Activated effector memory CD4-positive, alpha-beta T cell treated with Interleukin-2 at 50 U/mL for 16 hours (primary cell): ENCODE data around the gene PHRF1.
"Not testable (repeated sequence)": the region's sequence is repeated elsewhere in the genome, so short reads cannot be mapped to it uniquely, and the experiment has no call there.

ENCODE experiments used
- DNase-seq: peaks from one replicate; pipeline ENCODE4 v3.0.0-alpha.2; 2020

PHRF1 gene

DNA sequence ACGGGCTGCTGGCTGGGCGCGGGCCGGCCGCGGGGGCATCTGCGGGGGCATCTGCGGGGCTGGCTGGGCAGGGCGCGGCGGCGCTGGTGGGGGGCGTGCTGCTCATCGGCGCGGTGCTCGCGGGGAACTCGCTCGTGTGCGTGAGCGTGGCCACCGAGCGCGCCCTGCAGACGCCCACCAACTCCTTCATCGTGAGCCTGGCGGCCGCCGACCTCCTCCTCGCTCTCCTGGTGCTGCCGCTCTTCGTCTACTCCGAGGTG lies 61.0 kb downstream of the PHRF1 start:
- no peak for DNase-seq

DNA sequence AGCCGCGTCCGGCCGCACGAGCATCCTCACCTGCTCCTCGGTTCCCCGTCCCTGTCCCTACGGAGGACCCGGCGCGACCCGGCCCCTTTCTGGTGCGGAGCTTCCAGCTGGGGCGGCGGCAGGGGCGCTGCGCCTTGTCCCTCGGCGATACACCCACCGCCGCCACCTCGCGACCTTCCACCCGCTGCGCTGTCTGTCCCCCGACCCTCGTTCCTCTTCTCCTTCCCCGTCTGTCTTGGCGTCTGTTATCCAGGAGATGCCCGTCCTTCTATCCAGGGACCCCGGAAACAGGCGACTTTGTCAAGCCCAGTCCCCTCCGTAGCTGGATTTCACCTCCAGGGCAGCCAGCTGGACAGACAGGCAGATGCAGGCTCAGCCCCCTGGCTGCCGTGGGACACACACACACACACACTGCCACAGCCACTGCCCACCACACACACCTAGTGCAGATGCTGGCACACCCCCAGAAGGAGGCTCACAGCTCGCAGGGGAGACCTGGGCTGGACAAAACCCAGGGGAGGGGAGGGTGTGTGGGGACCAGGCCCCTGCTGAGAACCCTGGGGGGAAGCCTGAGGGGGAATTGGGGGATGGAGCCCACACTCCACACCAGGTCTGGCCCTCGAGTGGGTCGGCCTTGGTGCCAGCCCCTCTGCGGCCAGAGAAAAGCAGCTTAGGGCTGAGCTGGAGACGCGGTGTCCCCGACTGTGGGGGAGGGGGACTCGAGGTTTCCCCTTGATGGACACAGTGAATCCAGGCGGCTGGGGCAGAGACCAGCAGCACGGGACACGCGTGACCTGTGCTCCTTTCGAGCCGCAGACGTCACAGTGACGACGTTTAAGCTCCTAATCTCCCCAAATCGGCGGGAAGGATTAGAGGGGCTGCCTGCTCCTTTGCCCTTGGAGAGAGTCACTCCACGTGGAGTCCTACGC lies 61.6 kb downstream of the PHRF1 start:
- DNase-seq = no peak

DNA sequence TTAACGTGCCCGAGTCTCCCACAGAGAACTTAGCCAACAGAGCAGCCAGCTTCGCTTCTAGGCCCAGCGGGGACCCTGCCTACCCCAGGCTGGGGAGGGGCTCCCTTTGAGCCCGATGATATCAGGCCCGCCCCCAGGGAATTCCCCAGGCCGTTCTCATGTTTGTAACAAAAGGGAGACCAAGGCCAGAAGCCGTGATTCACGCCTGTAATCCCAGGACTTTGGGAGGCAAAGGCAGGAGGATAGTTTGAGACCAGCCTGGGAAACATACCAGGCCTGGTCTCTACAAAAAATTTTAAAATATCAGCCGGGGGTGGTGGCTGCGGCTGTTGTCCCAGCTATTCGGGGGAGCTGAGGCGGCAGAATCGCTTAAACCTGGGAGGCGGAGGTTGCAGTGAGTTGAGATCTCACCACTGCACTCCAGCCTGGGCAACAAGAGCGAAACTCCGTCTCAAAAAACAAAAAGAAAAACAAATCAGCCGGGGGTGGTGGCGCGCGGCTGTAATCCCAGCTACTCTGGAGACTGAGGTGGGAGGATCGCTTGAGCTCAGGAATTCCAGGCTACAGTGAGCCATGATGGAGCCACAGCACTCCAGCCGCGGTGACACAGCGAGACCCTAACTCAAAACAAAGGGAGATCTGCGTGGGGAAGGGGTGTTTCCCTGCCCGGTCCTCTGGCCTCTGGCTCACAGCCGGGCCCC lies 62.5 kb downstream of the PHRF1 start:
- DNase-seq = no peak

DNA sequence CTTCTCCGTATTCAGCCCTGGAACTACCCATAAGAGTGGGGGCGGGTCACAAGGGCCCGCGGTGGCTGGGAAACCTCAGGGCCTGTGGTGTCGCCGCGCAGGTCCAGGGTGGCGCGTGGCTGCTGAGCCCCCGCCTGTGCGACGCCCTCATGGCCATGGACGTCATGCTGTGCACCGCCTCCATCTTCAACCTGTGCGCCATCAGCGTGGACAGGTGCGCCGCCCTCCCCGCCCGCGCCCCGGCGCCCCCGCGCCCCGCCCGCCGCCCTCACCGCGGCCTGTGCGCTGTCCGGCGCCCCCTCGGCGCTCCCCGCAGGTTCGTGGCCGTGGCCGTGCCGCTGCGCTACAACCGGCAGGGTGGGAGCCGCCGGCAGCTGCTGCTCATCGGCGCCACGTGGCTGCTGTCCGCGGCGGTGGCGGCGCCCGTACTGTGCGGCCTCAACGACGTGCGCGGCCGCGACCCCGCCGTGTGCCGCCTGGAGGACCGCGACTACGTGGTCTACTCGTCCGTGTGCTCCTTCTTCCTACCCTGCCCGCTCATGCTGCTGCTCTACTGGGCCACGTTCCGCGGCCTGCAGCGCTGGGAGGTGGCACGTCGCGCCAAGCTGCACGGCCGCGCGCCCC lies 63.2 kb downstream of the PHRF1 start:
- no peak for DNase-seq

DNA sequence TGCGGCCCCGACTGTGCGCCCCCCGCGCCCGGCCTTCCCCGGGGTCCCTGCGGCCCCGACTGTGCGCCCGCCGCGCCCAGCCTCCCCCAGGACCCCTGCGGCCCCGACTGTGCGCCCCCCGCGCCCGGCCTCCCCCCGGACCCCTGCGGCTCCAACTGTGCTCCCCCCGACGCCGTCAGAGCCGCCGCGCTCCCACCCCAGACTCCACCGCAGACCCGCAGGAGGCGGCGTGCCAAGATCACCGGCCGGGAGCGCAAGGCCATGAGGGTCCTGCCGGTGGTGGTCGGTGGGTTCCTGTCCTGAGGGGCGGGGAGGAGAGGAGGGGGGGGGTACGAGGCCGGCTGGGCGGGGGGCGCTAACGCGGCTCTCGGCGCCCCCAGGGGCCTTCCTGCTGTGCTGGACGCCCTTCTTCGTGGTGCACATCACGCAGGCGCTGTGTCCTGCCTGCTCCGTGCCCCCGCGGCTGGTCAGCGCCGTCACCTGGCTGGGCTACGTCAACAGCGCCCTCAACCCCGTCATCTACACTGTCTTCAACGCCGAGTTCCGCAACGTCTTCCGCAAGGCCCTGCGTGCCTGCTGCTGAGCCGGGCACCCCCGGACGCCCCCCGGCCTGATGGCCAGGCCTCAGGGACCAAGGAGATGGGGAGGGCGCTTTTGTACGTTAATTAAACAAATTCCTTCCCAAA lies 63.9 kb downstream of the PHRF1 start:
- DNase-seq = no peak

DNA sequence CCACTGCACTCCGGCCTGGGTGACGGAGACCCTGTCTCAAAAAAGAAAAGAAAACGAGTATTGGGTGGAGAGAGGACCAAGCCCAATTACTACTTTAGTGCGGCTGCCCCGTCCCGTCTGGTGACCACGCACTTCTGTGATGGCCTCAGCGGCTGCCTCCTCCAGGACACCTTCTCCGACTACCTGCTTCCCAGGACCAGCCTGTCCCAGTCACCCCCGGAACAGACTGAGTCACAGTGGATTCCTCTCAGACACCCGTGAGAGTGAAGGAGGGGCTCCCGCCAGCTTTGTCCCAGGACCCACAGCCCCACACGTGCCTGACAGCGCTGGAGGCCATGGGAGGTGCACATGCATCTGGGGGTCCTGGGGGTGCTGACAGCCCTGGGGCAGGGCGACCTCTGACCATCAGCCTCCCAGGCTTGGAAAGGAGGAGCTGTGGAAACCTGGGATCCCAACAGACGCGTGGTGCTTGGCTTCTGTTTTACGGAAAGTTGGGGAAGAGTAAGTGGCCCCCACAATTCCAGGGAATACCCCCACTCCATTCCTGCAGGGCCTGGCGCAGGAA lies 65.6 kb downstream of the PHRF1 start:
- DNase-seq = no peak

DNA sequence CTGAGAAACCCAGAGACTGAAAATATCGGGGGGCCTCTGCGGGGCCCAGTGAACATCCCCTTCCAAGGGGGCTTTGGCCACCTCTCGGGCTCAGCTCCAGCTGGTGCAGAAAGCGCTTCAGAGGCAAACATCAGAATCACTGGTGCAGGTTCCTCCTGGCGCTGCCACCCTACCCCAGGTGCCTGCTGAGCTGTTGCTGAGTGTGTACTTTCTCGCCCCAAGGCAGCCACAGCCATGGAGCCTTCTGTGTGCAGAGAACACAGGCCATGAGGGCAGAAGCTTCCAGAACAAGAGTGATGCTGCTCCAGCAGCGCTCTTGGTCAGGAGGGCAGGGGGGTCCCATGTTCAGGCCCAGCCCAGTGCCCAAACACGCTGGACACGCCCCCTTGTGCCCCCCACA lies 67.1 kb downstream of the PHRF1 start:
- no peak for DNase-seq

DNA sequence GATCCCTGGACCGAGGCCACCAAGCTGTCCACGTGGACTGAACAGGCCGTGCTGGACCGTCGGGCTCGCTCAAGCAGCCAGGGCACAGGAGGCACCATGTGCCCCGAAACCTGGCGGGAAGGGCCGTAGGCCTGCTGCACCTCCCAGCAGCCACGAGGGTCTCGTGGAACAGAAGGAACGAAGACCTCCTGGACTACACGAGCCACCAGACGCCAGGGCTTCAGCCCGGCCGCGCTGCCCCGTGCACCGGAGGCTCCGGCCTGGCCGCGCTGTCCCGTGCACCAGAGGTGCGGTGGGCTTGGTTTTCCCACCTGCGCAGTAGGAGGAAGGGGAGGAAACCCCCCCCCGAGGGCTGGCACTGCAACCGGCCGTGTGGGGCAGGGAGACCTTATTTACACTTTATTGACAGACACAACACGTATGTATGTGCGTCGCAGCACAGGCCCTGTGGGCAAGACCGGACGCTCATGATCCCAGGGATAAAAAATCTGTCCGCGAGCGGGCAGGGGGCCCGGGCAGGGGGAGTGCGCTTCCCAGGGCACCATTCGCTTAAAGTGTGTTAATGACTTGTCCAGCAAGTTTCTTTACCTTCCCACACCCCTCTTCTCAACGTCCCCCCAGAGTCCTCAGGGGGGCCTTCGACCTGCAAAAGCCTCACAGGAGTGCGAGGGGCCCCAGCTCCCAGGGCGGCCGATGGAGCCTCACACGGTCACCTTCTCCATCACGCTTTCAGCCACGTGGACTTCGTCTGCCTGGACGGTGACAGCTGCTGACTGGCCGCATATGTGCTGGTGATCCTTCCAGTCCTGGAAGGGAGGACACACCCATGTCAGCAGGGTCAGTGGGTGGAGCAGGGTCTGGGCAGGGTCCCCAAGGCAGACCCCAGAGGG lies 67.8 kb downstream of the PHRF1 start:
- DNase-seq = no peak

DNA sequence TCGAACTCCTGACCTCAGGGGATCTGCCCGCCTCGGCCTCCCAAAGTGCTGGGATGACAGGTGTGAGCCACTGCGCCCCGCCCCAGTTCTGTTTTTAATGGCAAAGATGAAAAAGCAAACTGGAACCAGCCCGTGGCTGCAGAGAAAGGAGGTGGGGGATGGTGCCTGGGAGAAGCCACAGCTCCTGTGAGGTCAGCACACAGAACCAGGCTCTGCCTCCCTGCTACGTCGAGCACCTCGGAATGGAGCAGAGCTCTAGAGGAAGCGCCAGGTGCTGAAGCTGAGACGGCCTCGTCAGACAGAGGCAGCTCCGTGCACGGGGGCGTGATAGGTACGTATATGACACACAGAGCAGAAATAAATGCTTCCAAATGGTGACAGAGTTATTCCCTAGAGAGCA lies 69.3 kb downstream of the PHRF1 start:
- no peak for DNase-seq

DNA sequence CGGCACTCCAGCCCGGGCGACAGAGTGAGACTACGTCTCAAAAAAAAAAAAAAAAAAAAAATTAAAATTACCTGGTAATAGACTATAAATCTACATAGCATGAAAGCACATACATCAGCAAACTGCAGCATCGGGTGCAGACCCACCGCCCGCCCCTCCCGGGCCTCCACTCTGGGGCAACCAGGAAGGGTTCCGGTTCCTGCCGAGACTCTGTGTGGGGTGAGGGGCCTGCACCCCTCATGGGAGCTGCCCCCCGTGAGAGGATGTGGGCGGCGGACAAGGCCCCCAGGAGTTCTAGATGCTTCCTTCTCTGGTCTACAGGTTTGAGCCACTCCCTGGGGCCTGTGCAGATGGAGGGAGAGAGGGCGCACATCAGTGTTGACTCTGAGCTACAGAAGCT lies 69.9 kb downstream of the PHRF1 start:
- DNase-seq = no peak

DNA sequence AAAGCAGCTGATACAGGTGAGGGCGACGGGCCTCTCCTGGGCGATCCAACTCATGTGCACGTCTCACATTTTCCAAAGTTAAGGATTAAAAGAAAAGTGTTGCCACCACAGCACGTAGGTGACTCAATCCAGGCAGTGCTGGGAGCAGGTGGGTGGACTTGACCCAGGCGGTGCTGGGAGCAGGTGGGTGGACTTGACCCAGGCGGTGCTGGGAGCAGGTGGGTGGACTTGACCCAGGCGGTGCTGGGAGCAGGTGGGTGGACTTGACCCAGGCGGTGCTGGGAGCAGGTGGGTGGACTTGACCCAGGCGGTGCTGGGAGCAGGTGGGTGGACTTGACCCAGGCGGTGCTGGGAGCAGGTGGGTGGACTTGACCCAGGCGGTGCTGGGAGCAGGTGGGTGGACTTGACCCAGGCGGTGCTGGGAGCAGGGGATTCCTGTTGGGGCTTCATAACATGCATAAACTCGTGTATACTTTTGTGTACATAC lies 71.4 kb downstream of the PHRF1 start:
- DNase-seq = not testable (repeated sequence)

DNA sequence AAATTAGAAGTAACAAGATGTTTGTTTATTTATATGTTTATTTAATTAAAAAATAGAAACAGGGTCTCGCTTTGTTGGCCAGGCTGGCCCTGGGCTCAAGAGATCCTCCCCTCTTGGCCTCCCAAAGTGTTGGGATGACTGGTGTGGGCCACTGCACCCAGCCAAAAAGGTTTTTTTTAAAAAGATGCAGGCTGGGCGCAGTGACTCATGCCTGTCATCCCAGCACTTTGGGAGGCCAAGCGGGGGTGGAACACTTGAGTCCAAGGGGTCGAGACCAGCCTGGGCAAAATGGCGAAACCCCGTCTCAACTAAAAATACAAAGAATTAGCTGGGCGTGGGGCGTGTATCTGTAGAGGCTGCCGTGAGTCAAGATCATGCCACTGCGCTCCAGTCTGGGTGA lies 74.2 kb downstream of the PHRF1 start:
- DNase-seq = no peak

DNA sequence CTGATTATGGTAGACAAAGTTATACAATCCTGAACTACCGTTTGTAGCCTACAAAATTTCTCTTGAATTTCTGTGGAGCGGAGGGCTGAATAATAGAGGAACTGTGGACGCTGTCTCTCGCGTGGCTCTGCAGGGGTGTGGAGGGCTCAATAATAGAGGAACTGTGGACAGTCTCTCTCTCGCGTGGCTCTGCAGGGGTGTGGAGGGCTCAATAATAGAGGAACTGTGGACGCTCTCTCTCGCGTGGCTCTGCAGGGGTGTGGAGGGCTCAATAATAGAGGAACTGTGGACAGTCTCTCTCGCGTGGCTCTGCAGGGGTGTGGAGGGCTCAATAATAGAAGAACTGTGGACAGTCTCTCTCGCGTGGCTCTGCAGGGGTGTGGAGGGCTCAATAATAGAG lies 76.9 kb downstream of the PHRF1 start:
- DNase-seq = not testable (repeated sequence)

DNA sequence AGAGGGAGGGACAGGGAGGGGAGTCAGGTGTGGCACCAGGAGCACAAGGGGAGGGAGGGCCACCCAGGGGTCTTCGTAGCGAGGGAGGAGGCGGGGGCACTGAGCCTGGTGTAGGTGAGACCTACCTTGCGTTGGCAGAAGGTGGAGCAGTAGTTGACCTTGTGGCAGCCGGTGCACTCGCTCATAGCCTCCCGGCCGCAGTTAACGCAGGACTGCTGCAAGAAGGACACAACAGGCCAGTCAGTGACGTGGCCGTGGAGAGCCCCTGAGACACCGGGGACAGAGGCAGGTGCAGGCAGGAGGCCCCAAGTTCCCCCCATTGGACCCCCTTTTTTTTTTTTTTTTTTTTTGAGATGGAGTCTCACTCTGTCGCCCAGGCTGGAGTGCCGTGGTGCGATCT lies 77.6 kb downstream of the PHRF1 start:
- no peak for DNase-seq

DNA sequence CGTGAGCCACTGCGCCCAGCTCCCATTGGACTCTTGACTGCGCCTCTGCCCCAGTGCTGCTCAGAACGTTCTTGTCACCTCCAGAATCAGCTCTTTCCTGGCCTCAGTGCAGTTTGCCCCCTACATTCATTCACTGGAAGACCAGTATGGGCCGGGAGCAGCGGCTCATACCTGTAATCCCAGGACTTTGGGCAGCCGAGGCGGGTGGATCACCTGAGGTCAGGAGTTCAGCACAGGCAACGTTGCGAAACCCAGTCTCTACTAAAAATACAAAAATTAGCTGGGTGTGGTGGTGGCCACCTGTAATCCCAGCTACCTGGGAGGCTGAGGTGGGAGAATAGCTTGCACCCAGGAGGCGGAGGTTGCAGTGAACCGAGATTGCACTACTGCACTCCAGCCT lies 78.2 kb downstream of the PHRF1 start:
- DNase-seq = not testable (repeated sequence)

DNA sequence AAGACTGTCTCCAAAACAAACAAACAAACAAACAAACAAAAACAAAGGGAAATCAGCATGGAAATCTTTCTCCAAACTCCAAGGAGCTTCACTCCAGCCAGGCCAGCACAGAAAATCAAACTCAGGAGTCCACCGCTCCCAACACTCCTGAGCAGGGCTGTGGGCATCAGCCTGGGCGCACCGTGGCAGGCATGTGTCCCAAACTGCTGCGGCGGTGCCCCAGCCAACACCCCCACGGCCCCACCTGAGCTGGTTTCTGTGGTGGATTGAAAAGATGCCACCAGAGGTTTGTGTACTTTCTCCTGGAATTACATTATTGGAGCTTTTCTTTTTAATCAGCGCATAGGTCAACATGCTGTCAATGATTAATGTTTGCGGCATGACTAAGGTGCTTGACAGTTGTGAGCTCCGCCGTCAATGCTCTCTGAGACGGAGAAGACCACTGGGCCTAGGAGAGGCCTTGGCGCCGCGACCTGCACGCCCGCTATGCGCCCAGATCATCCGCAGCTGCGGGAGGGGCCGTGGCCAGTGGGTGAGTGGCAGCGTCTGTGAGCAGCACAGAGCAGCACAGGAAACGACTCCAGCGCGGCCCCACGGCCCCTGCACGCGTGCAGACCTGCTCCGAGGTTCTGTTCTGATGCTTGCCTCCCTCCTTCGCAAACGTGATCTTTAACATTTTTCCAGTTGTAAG lies 78.9 kb downstream of the PHRF1 start:
- DNase-seq = no peak

DNA sequence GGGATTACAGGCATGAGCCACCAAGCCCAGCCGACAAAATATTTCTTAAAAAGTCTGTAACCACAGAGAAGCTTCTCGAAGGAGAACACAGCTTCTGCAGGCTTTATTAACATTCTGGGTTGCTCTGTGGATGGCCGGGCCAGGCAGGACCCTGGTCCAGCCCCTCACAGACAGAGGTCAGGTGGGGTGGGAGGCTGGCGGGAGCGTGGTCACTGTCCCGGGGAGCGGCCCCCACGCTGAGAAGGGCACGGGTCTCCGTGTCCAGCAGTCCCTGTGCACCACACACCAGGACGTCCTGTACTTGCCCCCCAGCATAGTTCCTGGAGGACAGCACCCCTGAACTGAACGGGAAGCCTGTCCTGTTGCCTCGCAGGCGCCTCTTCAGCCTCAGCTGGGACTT lies 80.2 kb downstream of the PHRF1 start:
- DNase-seq = no peak

DNA sequence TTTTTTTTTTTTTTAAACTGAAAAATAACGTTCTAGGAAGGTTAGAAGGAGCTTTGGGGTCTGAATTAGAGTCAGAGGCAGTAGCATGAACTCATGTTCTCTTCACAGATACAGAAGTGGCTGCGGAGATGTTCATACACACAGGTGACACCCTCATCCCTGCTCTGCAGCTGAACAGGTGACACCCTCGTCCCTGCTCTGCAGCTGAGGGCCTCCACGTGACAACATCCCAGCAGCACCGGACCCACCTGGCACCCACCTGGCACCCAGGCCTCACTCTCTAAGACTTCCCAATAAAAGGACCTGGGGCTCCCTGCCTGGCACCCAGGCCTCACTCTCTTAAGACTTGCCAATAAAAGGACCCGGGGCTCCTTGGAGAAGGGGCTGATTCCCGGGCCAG lies 80.6 kb downstream of the PHRF1 start:
- no peak for DNase-seq

DNA sequence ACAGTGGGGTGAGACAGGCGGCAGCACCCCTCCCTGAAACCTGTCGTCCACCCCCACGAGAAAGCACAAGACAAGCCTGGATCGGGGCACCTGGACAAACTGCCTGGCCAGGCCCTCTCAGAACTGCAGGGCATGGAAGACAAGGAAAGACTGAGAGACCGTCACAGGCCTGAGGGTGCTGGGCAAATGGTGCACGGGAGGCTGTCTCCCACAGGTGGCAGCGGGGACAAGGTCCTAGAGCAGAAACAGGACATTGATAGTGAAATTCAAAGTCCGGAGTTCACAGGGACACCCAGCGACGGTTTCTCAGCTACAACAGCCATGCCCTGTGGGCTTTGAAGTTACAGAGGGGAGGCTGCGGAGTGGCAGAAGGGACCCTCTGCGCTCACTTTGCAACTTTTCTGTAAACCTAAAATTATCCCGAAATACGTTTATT lies 81.4 kb downstream of the PHRF1 start:
- no peak for DNase-seq

DNA sequence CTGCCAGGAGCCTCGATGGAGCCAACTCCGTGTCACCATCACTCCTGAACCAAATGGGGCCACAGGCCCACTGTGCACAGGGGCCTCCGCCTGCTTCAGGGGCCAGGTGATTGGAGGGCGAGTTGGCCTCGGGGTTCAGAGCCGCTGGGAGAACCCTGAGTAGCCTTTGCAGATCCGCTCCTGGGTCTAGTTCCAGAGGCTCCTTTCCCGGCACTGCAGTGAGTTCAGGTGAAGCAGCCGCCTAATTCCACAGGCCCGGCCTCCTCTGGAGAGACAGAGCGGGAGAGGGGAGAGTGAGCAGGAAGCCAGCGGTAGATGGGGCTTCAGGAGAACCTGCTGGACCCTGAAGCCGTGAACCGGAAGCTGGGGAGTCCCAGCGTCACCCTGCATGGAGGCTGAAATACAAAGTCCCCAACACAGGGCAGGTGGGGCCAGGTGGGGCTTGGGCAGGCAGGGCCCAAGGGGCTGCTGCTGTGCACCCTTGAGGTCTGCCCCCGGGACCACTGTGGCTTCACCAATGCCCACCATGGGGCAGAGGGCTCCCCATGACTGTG lies 83.3 kb downstream of the PHRF1 start:
- no peak for DNase-seq

DNA sequence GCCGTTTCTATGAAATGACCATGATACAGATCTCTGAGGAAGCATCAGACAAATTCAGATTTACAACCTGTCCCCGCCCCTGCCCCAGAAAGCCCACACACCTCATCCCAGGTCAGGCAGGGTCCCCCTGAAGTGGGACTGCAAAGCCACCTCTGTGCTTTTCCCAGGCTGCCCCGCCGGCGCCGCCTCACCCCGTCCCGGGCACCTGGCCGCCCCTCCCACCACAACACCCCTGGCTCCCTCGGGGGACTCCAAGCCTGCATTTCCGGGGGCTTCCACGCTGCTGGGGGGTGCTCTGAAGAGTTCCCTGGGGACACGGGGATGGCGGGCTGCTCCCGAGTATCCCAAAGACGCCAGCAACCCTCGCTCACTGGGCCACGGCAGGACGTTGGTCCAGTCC lies 84.0 kb downstream of the PHRF1 start:
- no peak for DNase-seq
